Measurements from ENCODE around the gene PLEKHG3. TPM values are rescaled to one million over a fixed set of nuclear protein-coding genes. Genes with fewer than 3 reads are reported as not detected.

PLEKHG3 gene
- total and polyA plus RNA-seq, 2 of the 13 experiments (the other 11 are each of a cell fraction or from before 2014, with no cell fraction given), result 7.1 to 9.8 TPM

GRCh38 chr14:64737391-64738280, 33.4 kb downstream of the PLEKHG3 start:
- no peak for FAIRE-seq
- H3K9ac ChIP-seq (ENCODE audit: insufficient read depth, low read depth, low read length), result no peak overlapping the region
- H3K4me1 ChIP-seq (ENCODE audit: insufficient read depth, low read length), result peaks cover 18% of the 10 kb centered on the region
- no peaks in the 10 kb centered on the region for H3K27me3 ChIP-seq (ENCODE audit: control insufficient read depth in 1 of 2, insufficient read depth in 2 of 2, low read length in 2 of 2)
- WGBS (ENCODE audit: low lambda C conversion rate), result 87% methylated on average over 14 of the region's 17 CpGs
- H3K79me2 ChIP-seq (ENCODE audit: insufficient read depth, low read length), result no peaks in the 10 kb centered on the region
- in situ Hi-C loops (cut with HindIII; ENCODE audit: extremely low pct_ligation_motif_present, low pct_unique_long_range_greater_than_20kb) (no loop called here), intact Hi-C loops (cut with micrococcal nuclease; ENCODE audit: unreplicated experiment) (no loop called here)
- no TSS peak for BruUV-seq (replicated peaks)
- peaks cover 24 to 28% of the 10 kb centered on the region in 2 experiments; a peak in 4 of 5 replicates for H3K36me3 ChIP-seq (replicated peaks in 1 of 2; ENCODE audit: control insufficient read depth in 1 of 2, insufficient read depth in 2 of 2, low read length in 2 of 2)
- DNase-seq (ENCODE audit: low spot score), result no peak
- peak; percentile 8; the same call in 2 of the 3 replicates for ATAC-seq
- H2AFZ ChIP-seq (ENCODE audit: low read length), result no peak overlapping the region
- H3K4me2 ChIP-seq (ENCODE audit: low read depth, low read length), result peak overlapping the region; percentile 37; the same call in 1 of the 2 replicates
- no peak overlapping the region for H3K4me3 ChIP-seq (replicated peaks in 1 of 3; ENCODE audit: insufficient read depth in 1 of 3, low read depth in 2 of 3, low read length in 3 of 3)
- no peaks in the 10 kb centered on the region for H3K9me3 ChIP-seq (ENCODE audit: low read length)
- POLR2A ChIA-PET, result interaction anchor here (1.6 kb wide), 1 partner anchor 31 kb away, joined by 5 read pairs; no protein-coding TSS in a partner anchor
- TF ChIP-seq JARID2 (CRISPR knock-in tag; IDR thresholded peaks at IDR 0.05; ENCODE audit: insufficient replicate concordance) (no peak), TEAD2 (CRISPR knock-in tag; IDR thresholded peaks at IDR 0.05) (no peak), HOXA3 (CRISPR knock-in tag; IDR thresholded peaks at IDR 0.05) (no peak), ZNF101 (CRISPR knock-in tag; IDR thresholded peaks at IDR 0.05; ENCODE audit: borderline replicate concordance, low read depth) (no peak), KAT8 (CRISPR knock-in tag; IDR thresholded peaks at IDR 0.05) (no peak)
- CTCF ChIA-PET (ENCODE audit: low intra/inter-chr PET ratio, low total read pairs), result no interaction called here
- H3K27ac ChIP-seq (ENCODE audit: extremely low read length, insufficient read depth, low read length), result no peak overlapping the region
- H4K20me1 ChIP-seq (ENCODE audit: insufficient read depth, low read length), result no peaks in the 10 kb centered on the region

GRCh38 chr14:64738281-64738804, 34.1 kb downstream of the PLEKHG3 start:
- no peak overlapping the region for H3K27ac ChIP-seq (ENCODE audit: extremely low read length, insufficient read depth, low read length)
- POLR2A ChIA-PET, result no interaction called here
- no peak overlapping the region for H2AFZ ChIP-seq (ENCODE audit: low read length)
- FAIRE-seq (no peak), ATAC-seq (no peak), DNase-seq (ENCODE audit: low spot score) (no peak)
- no peak overlapping the region for H3K9ac ChIP-seq (ENCODE audit: insufficient read depth, low read depth, low read length)
- no TSS peak for BruUV-seq (replicated peaks)
- intact Hi-C loops (cut with micrococcal nuclease; ENCODE audit: unreplicated experiment) (no loop called here), in situ Hi-C loops (cut with HindIII; ENCODE audit: extremely low pct_ligation_motif_present, low pct_unique_long_range_greater_than_20kb) (no loop called here)
- peaks cover 18% of the 10 kb centered on the region for H3K4me1 ChIP-seq (ENCODE audit: insufficient read depth, low read length)
- CTCF ChIA-PET (ENCODE audit: low intra/inter-chr PET ratio, low total read pairs), result no interaction called here
- H3K79me2 ChIP-seq (ENCODE audit: insufficient read depth, low read length), result no peaks in the 10 kb centered on the region
- H4K20me1 ChIP-seq (ENCODE audit: insufficient read depth, low read length), result no peaks in the 10 kb centered on the region
- peaks cover 24 to 27% of the 10 kb centered on the region in 2 experiments; a peak in 4 of 5 replicates for H3K36me3 ChIP-seq (replicated peaks in 1 of 2; ENCODE audit: control insufficient read depth in 1 of 2, insufficient read depth in 2 of 2, low read length in 2 of 2)
- H3K9me3 ChIP-seq (ENCODE audit: low read length), result no peaks in the 10 kb centered on the region
- no peaks in the 10 kb centered on the region for H3K27me3 ChIP-seq (ENCODE audit: control insufficient read depth in 1 of 2, insufficient read depth in 2 of 2, low read length in 2 of 2)
- no peak overlapping the region for H3K4me2 ChIP-seq (ENCODE audit: low read depth, low read length)
- no peak for TF ChIP-seq SAFB2 (CRISPR knock-in tag; IDR thresholded peaks at IDR 0.05; ENCODE audit: borderline replicate concordance, low read depth)
- no peak for TF ChIP-seq ZNF558 (CRISPR knock-in tag; IDR thresholded peaks at IDR 0.05; ENCODE audit: borderline replicate concordance)
- no peak for TF ChIP-seq SOX5 (CRISPR knock-in tag; IDR thresholded peaks at IDR 0.05; ENCODE audit: borderline replicate concordance)
- no peak for TF ChIP-seq ZNF670 (CRISPR knock-in tag; IDR thresholded peaks at IDR 0.05; ENCODE audit: borderline replicate concordance)
- TF ChIP-seq TP53 (CRISPR knock-in tag; conservative IDR thresholded peaks at IDR 0.05), result no peak
- TF ChIP-seq ETV6 (CRISPR knock-in tag; conservative IDR thresholded peaks at IDR 0.05), result no peak
- no peak for TF ChIP-seq MLX (CRISPR knock-in tag; IDR thresholded peaks at IDR 0.05)
- TF ChIP-seq SMYD3 (CRISPR knock-in tag; IDR thresholded peaks at IDR 0.05), result no peak
- no peak for TF ChIP-seq RFXAP (CRISPR knock-in tag; IDR thresholded peaks at IDR 0.05; ENCODE audit: borderline replicate concordance)
- no peak for TF ChIP-seq GZF1 (CRISPR knock-in tag; IDR thresholded peaks at IDR 0.05)
- no peak for TF ChIP-seq ZNF629 (CRISPR knock-in tag; conservative IDR thresholded peaks at IDR 0.05)
- no peak for TF ChIP-seq YEATS4 (CRISPR knock-in tag; IDR thresholded peaks at IDR 0.05; ENCODE audit: borderline replicate concordance)
- TF ChIP-seq SIN3B (IDR thresholded peaks at IDR 0.05; ENCODE audit: low read length), result no peak
- TF ChIP-seq KLF11 (CRISPR knock-in tag; IDR thresholded peaks at IDR 0.05), result no peak
- WGBS (ENCODE audit: low lambda C conversion rate), result 96% methylated on average over 6 of the region's 9 CpGs
- no peak overlapping the region for H3K4me3 ChIP-seq (replicated peaks in 1 of 3; ENCODE audit: insufficient read depth in 1 of 3, low read depth in 2 of 3, low read length in 3 of 3)
